Ovary (tissue), 9 donors: Measurements from ENCODE around the gene SLC22A14. TPM values are rescaled to one million over a fixed set of nuclear protein-coding genes. Genes with fewer than 3 reads are reported as not detected.

Experiments
- DNase-seq, 5 donors: peaks; one replicate each; pipeline ENCODE4 v3.0.0-alpha.2; 2019 to 2020
- H3K27ac ChIP-seq, 2 donors: fragments of 200-600 bp; one replicate each; pipeline versions ENCODE4 v1.5.1 to v1.8.0; 2019 to 2022
- H3K27me3 ChIP-seq: fragments of 200-600 bp; one replicate; pipeline ENCODE4 v1.8.0; 2022
- H3K36me3 ChIP-seq: fragments of 200-600 bp; sonication (generic); one replicate; pipeline ENCODE4 v1.5.1; 2019
- H3K4me1 ChIP-seq: one replicate; pipeline ENCODE4 v1.8.1; 2013; ENCODE audit warnings: mild to moderate bottlenecking, moderate library complexity; ENCODE audit not compliant: insufficient read depth
- H3K4me3 ChIP-seq: fragments of 200-600 bp; sonication (generic); one replicate; pipeline ENCODE4 v1.5.1; 2017
- H3K9me3 ChIP-seq, 2 donors: fragments of 200-600 bp in 1 of 2; sonication (generic) in 1 of 2; one replicate each; pipeline versions ENCODE4 v1.5.1 to v1.8.1; 2013 to 2019; ENCODE audit warnings: mild to moderate bottlenecking in 1 of 2, moderate library complexity in 1 of 2
- EP300 ChIP-seq: sonication (generic); formaldehyde crosslinking; IDR thresholded peaks from one replicate; pipeline ENCODE4 v1.6.1; 2017; ENCODE audit warnings: antibody characterized with exemption
- POLR2A ChIP-seq: fragments of 450-650 bp; IDR thresholded peaks from one replicate; pipeline ENCODE4 v1.6.1; 2017; ENCODE audit warnings: antibody characterized with exemption, mild to moderate bottlenecking, moderate library complexity
- WGBS, 3 donors: extraction: QIAGEN DNeasy Blood & Tissue Kit in 1 of 3; methylation state at CpG; one replicate each; pipeline versions ENCODE4 v1.1.5 to v1.1.7; 2013 to 2017; 5-methylcytosine and 5-hydroxymethylcytosine counted together
- intact Hi-C, 4 donors: fragments of 100-400 bp; cut with DNase I; formaldehyde crosslinking; loops; one replicate each; pipeline versions ENCODE4 v1.11.0 to v1.15.1; 2022 to 2023
- polyA plus RNA-seq, 2 donors: library from polyadenylated mRNA; stranded (reverse); fragments of 200-250 nt in 1 of 2; fragments of 350-450 nt in 1 of 2; fragmentation: Illumina TruSeq in 1 of 2; extraction: RNeasy Lipid Tissue Mini Kit (QIAGEN cat#74804) in 1 of 2; gene quantifications; one replicate each; pipeline ENCODE4 v1.2.3, GENCODE V29; 2013 to 2014
- total RNA-seq, 7 donors: library from RNA; depleted of rRNA in 2 of 7; stranded (reverse); fragments of >200 nt in 2 of 7; fragmentation: NEBNext Ultra II Directional in 3 of 7; extraction: Animal tissue kit (Norgen Biotek cat#: 25700) in 3 of 7; gene quantifications; one replicate each; pipeline versions ENCODE4 v1.1.0 to v1.2.4, GENCODE V29; 2016 to 2023
- TF ChIP-seq, protein P1 (sequence below), 3 donors: fragments of 450-650 bp in 2 of 3; fragments of 200-600 bp in 1 of 3; IDR thresholded peaks; one replicate each; pipeline versions ENCODE4 v1.5.1 to v1.8.0; 2016 to 2022; ENCODE audit warnings: antibody characterized with exemption in 3 of 3, mild to moderate bottlenecking in 1 of 3
- donor health status: DM: no; HTN: no; CAD: no; lungs with moderate emphysema.
- donor health status: DM: no; HTN: no; CAD: no.
- donor health status: Bipolar disorder and iron deficiency.
- donor health status: DM: yes; HTN: yes; CAD: no.
- donor health status: DM: no; HTN: no; CAD: no.
- donor health status: DM: yes; HTN: yes; CAD: no.

The SLC22A14 gene
- total and polyA plus RNA-seq, 9 donors = 0.12 to 0.55 TPM; not detected in 7

DNA sequence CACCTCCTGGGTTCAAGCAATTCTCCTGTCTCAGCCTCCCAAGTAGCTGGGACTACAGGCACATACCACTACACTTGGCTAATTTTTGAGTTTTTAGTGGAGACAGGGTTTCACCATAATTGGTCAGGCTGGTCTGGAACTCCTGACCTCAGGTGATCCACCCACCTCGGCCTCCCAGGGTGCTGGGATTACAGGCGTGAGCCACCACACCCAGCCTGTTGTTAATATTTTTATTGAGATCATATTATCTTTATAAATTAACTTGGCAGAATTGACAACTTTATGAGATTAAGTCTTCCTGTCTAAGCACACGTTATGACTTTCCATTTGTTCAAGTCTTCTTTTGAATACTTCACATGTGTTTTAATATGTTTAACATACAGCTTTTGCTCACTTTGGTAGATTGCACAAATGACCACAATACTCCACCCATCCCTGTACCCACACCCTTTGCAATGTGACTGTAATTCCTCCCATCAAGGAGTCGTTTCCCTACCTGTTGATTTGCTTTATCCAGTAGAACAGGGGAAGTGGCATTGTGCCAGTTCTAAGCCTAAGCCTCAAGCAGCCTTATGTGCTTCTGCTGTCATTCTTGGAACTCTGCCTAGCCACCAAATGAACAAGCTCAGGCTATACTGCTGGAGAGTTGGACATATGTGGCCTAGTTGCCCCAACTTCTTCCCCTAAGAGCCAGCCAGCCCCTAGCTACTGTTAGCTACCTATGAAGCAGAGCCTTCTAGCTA is 72.7 kb downstream of the SLC22A14 start:
- H3K9me3 ChIP-seq = no peaks in the 10 kb centered on the region
- H3K4me3 ChIP-seq = no peak overlapping the region
- intact Hi-C loops = no loop called here
- no peak overlapping the region for H3K27ac ChIP-seq
- TF ChIP-seq, protein P1, sequence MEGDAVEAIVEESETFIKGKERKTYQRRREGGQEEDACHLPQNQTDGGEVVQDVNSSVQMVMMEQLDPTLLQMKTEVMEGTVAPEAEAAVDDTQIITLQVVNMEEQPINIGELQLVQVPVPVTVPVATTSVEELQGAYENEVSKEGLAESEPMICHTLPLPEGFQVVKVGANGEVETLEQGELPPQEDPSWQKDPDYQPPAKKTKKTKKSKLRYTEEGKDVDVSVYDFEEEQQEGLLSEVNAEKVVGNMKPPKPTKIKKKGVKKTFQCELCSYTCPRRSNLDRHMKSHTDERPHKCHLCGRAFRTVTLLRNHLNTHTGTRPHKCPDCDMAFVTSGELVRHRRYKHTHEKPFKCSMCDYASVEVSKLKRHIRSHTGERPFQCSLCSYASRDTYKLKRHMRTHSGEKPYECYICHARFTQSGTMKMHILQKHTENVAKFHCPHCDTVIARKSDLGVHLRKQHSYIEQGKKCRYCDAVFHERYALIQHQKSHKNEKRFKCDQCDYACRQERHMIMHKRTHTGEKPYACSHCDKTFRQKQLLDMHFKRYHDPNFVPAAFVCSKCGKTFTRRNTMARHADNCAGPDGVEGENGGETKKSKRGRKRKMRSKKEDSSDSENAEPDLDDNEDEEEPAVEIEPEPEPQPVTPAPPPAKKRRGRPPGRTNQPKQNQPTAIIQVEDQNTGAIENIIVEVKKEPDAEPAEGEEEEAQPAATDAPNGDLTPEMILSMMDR (IDR thresholded peaks at IDR 0.05) = no peak
- TF ChIP-seq POLR2A (no peak), EP300 (no peak)
- H3K36me3 ChIP-seq = no peaks in the 10 kb centered on the region
- 75 to 88% (median 80%) methylated on average over 4 of the region's 4 CpGs for whole genome bisulfite sequencing, 3 donors
- no peak for DNase-seq
- no peaks in the 10 kb centered on the region for H3K4me1 ChIP-seq
- no peaks in the 10 kb centered on the region for H3K27me3 ChIP-seq

- intact Hi-C loops = no loop called here
These were observed 76.9 kb downstream of the SLC22A14 start for GRCh38 chr3:38359038-38359437.

GRCh38 chr3:38360345-38360744 is 78.3 kb downstream of the SLC22A14 start:
- intact Hi-C loops = no loop called here
- Histone ChIP-seq H3K9me3 (no peaks in the 10 kb centered on the region), H3K4me3 (no peak overlapping the region), H3K27ac (no peak overlapping the region), H3K27me3 (no peaks in the 10 kb centered on the region), H3K36me3 (no peaks in the 10 kb centered on the region), H3K4me1 (no peaks in the 10 kb centered on the region)
- WGBS, 3 donors = 96 to 100% (median 100%) methylated on average over 3 of the region's 3 CpGs
- TF ChIP-seq POLR2A (no peak), EP300 (no peak)
- no peak for DNase-seq

More at GRCh38 chr3:38359038-38359437, 76.9 kb downstream of the SLC22A14 start:
- DNase-seq = no peak
- H3K36me3 ChIP-seq = no peaks in the 10 kb centered on the region
- no peaks in the 10 kb centered on the region for H3K27me3 ChIP-seq
- TF ChIP-seq, protein P1 (IDR thresholded peaks at IDR 0.05) = no peak
- no peak for TF ChIP-seq EP300
- TF ChIP-seq POLR2A = no peak
- no peak overlapping the region for H3K4me3 ChIP-seq
- H3K9me3 ChIP-seq = no peaks in the 10 kb centered on the region
- 97 to 98% (median 97%) methylated on average over 6 of the region's 6 CpGs for WGBS, 3 donors
- no peak overlapping the region for H3K27ac ChIP-seq
- H3K4me1 ChIP-seq = no peaks in the 10 kb centered on the region

- Histone ChIP-seq H3K36me3 (no peaks in the 10 kb centered on the region), H3K27me3 (no peaks in the 10 kb centered on the region), H3K9me3 (no peaks in the 10 kb centered on the region), H3K4me1 (no peaks in the 10 kb centered on the region), H3K27ac (no peak overlapping the region), H3K4me3 (no peak overlapping the region)
- no peak for TF ChIP-seq POLR2A
- WGBS, 3 donors = 67 to 72% (median 70%) methylated on average over 4 of the region's 4 CpGs
- intact Hi-C loops = no loop called here
- no peak for DNase-seq
These were observed 79.4 kb downstream of the SLC22A14 start for GRCh38 chr3:38361496-38361895.

GRCh38 chr3:38362825-38363224 is 80.7 kb downstream of the SLC22A14 start:
- no peaks in the 10 kb centered on the region for H3K36me3 ChIP-seq
- no peak for DNase-seq

More at GRCh38 chr3:38362825-38363224, 80.7 kb downstream of the SLC22A14 start:
- intact Hi-C loops = no loop called here
- TF ChIP-seq POLR2A = no peak
- TF ChIP-seq, protein P1 (IDR thresholded peaks at IDR 0.05) = no peak
- TF ChIP-seq EP300 = no peak
- H3K4me3 ChIP-seq = no peak overlapping the region
- H3K27me3 ChIP-seq = no peaks in the 10 kb centered on the region
- no peak overlapping the region for H3K27ac ChIP-seq
- H3K9me3 ChIP-seq = no peaks in the 10 kb centered on the region
- H3K4me1 ChIP-seq = no peaks in the 10 kb centered on the region
- 94 to 95% (median 95%) methylated on average over 9 of the region's 9 CpGs for WGBS, 3 donors
